ENCODE data around the gene C16orf46. TPM values are rescaled to one million over a fixed set of nuclear protein-coding genes. Genes with fewer than 3 reads are reported as not detected.
A peak's percentile ranks its signal among the peaks of the same experiment; 100 is the strongest.

The C16orf46 gene
- total and polyA plus RNA-seq, 9 of the 15 experiments (the other 6 are each of a cell fraction or from before 2014, with no cell fraction given) = 0.10 to 0.98 (median 0.41) TPM; not detected in 1

GRCh38 chr16:81095953-81096714, 19.1 kb upstream of the C16orf46 start, which contains the start of gene GCSH (continued):
- no peak for TF ChIP-seq SIRT6 (IDR thresholded peaks at IDR 0.05; ENCODE audit: low read depth, low read length)
- TF ChIP-seq SIX5 (IDR thresholded peaks at IDR 0.05; ENCODE audit: borderline replicate concordance in 1 of 2, insufficient read depth in 1 of 2, low read depth in 1 of 2, low read length in 2 of 2) = no peak
- TF ChIP-seq ZFPM2 (CRISPR knock-in tag; IDR thresholded peaks at IDR 0.05) = peak; percentile 80; the same call in 1 of the 2 replicates
- TF ChIP-seq FOSL1 (tag; conservative IDR thresholded peaks at IDR 0.05) = no peak
- TF ChIP-seq SIN3B (IDR thresholded peaks at IDR 0.05; ENCODE audit: low read depth) = peak; percentile 75
- no peak for TF ChIP-seq PTTG1 (tag; IDR thresholded peaks at IDR 0.05; ENCODE audit: low read depth)
- TF ChIP-seq BRCA1 (IDR thresholded peaks at IDR 0.05) = no peak
- TF ChIP-seq BRCA1 (CRISPR knock-in tag; IDR thresholded peaks at IDR 0.05) = no peak
- TF ChIP-seq GATA2 (CRISPR knock-in tag; IDR thresholded peaks at IDR 0.05) = no peak
- TF ChIP-seq ZBTB26 (CRISPR knock-in tag; IDR thresholded peaks at IDR 0.05) = no peak
- TF ChIP-seq PHF8 (IDR thresholded peaks at IDR 0.05; ENCODE audit: borderline replicate concordance, low read length) = peak; percentile 57; the same call in 1 of the 2 replicates
- TF ChIP-seq ZFP30 (CRISPR knock-in tag; IDR thresholded peaks at IDR 0.05; ENCODE audit: borderline replicate concordance) = no peak
- no peak for TF ChIP-seq TSC22D4 (tag; IDR thresholded peaks at IDR 0.05)
- TF ChIP-seq, protein P1, sequence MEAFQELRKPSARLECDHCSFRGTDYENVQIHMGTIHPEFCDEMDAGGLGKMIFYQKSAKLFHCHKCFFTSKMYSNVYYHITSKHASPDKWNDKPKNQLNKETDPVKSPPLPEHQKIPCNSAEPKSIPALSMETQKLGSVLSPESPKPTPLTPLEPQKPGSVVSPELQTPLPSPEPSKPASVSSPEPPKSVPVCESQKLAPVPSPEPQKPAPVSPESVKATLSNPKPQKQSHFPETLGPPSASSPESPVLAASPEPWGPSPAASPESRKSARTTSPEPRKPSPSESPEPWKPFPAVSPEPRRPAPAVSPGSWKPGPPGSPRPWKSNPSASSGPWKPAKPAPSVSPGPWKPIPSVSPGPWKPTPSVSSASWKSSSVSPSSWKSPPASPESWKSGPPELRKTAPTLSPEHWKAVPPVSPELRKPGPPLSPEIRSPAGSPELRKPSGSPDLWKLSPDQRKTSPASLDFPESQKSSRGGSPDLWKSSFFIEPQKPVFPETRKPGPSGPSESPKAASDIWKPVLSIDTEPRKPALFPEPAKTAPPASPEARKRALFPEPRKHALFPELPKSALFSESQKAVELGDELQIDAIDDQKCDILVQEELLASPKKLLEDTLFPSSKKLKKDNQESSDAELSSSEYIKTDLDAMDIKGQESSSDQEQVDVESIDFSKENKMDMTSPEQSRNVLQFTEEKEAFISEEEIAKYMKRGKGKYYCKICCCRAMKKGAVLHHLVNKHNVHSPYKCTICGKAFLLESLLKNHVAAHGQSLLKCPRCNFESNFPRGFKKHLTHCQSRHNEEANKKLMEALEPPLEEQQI (IDR thresholded peaks at IDR 0.05) = no peak
- TF ChIP-seq TFAM (CRISPR knock-in tag; conservative IDR thresholded peaks at IDR 0.05) = no peak
- no peak for TF ChIP-seq CAMTA2 (CRISPR knock-in tag; conservative IDR thresholded peaks at IDR 0.05)
- TF ChIP-seq PHF20 (IDR thresholded peaks at IDR 0.05; ENCODE audit: partially characterized antibody) = peak; percentile 53
- TF ChIP-seq MIER1 (IDR thresholded peaks at IDR 0.05; ENCODE audit: low read depth) = no peak
- no peak for TF ChIP-seq NELFE (IDR thresholded peaks at IDR 0.05; ENCODE audit: insufficient read depth, insufficient read length)
- TF ChIP-seq CREB3 (tag; conservative IDR thresholded peaks at IDR 0.05; ENCODE audit: low read depth) = no peak
- TF ChIP-seq ZNF707 (CRISPR knock-in tag; conservative IDR thresholded peaks at IDR 0.05) = no peak
- TF ChIP-seq, protein P2, sequence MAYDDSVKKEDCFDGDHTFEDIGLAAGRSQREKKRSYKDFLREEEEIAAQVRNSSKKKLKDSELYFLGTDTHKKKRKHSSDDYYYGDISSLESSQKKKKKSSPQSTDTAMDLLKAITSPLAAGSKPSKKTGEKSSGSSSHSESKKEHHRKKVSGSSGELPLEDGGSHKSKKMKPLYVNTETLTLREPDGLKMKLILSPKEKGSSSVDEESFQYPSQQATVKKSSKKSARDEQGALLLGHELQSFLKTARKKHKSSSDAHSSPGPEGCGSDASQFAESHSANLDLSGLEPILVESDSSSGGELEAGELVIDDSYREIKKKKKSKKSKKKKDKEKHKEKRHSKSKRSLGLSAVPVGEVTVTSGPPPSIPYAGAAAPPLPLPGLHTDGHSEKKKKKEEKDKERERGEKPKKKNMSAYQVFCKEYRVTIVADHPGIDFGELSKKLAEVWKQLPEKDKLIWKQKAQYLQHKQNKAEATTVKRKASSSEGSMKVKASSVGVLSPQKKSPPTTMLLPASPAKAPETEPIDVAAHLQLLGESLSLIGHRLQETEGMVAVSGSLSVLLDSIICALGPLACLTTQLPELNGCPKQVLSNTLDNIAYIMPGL (CRISPR knock-in tag; IDR thresholded peaks at IDR 0.05) = no peak
- peak; percentile 86; the same call in 1 of the 2 replicates for TF ChIP-seq ERF (CRISPR knock-in tag; IDR thresholded peaks at IDR 0.05)
